Measurements from ENCODE around the gene GEN1. TPM values are rescaled to one million over a fixed set of nuclear protein-coding genes. Genes with fewer than 3 reads are reported as not detected.

GEN1 gene
- total and polyA plus RNA-seq, 2 of the 13 experiments (the other 11 are each of a cell fraction or from before 2014, with no cell fraction given), result 9.9 to 27.1 TPM

DNA sequence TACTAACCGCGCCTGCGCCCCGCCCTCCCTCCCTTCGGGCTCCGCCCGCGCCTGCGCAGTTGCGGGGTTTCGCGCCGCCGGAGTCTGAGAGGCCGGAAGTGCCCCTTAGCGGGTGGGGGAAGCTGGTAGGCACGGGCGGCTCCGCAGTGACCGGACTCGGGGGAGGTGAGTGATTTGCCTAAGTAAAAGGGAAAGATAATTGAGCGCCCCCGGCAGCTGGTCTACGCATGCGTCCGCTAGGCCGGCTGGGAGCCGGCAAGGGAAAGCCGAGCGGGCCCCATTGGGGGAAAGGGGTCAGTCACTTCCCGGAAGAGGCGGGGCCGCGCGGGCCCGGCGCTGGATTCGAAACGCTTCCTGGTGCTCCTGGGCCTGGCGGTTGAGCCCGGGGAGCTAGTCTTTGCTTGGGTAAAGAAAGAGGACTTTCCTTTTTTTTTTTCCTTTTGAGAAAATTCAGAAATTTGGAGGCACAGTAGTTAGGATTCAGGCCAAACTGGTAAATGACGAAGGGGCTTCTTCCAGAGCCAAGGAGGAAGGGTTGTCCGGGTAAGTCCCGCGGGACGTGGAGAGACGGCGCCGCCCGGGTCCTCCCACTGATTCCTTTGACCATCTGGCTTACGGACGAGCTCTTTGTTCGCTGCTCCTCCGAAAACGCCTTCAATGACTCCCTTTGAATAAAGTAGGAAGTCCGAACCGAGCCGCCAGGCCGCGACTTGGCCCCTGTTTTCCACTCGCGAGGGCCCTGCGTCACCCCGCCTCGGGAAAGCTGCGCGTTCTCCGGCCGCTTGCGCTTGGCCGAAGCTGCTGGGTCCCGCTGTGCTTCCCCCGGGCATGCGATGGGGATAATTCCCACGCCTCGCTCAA, at the start of gene GEN1, which contains the start of gene SMC6 (continued):
- peak; percentile 89 for TF ChIP-seq ELF3 (CRISPR knock-in tag; IDR thresholded peaks at IDR 0.05)
- TF ChIP-seq ZEB1 (IDR thresholded peaks at IDR 0.05; ENCODE audit: insufficient replicate concordance, low read depth), result no peak
- TF ChIP-seq, protein P1, sequence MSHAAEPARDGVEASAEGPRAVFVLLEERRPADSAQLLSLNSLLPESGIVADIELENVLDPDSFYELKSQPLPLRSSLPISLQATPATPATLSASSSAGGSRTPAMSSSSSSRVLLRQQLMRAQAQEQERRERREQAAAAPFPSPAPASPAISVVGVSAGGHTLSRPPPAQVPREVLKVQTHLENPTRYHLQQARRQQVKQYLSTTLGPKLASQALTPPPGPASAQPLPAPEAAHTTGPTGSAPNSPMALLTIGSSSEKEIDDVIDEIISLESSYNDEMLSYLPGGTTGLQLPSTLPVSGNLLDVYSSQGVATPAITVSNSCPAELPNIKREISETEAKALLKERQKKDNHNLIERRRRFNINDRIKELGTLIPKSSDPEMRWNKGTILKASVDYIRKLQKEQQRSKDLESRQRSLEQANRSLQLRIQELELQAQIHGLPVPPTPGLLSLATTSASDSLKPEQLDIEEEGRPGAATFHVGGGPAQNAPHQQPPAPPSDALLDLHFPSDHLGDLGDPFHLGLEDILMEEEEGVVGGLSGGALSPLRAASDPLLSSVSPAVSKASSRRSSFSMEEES (CRISPR knock-in tag; IDR thresholded peaks at IDR 0.05), result peak; percentile 16; the same call in 1 of the 2 replicates
- no peak for TF ChIP-seq ZNF775 (CRISPR knock-in tag; IDR thresholded peaks at IDR 0.05; ENCODE audit: borderline replicate concordance)
- TF ChIP-seq ZNF792 (CRISPR knock-in tag; IDR thresholded peaks at IDR 0.05), result no peak; the same call in 1 of the 2 replicates
- TF ChIP-seq ZNF75D (CRISPR knock-in tag; IDR thresholded peaks at IDR 0.05; ENCODE audit: borderline replicate concordance), result no peak
- no peak for TF ChIP-seq TERF1 (CRISPR knock-in tag; IDR thresholded peaks at IDR 0.05)
- peak; percentile 10; the same call in 1 of the 2 replicates for TF ChIP-seq ZFP36L1 (CRISPR knock-in tag; IDR thresholded peaks at IDR 0.05)
- TF ChIP-seq ZNF124 (CRISPR knock-in tag; IDR thresholded peaks at IDR 0.05), result peak; percentile 25; the same call in 1 of the 2 replicates
- 0 out of 2 replicates have a peak, but pooled peaks have one; percentile 28 for TF ChIP-seq RFX5 (IDR thresholded peaks at IDR 0.05; ENCODE audit: low read depth, low read length)
- no peak for TF ChIP-seq ZNF577 (CRISPR knock-in tag; IDR thresholded peaks at IDR 0.05; ENCODE audit: borderline replicate concordance, low read depth)
- TF ChIP-seq, protein P2, sequence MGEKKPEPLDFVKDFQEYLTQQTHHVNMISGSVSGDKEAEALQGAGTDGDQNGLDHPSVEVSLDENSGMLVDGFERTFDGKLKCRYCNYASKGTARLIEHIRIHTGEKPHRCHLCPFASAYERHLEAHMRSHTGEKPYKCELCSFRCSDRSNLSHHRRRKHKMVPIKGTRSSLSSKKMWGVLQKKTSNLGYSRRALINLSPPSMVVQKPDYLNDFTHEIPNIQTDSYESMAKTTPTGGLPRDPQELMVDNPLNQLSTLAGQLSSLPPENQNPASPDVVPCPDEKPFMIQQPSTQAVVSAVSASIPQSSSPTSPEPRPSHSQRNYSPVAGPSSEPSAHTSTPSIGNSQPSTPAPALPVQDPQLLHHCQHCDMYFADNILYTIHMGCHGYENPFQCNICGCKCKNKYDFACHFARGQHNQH (CRISPR knock-in tag; IDR thresholded peaks at IDR 0.05), result peak; percentile 39; the same call in 1 of the 2 replicates
- 0 out of 2 replicates have a peak, but pooled peaks have one; percentile 15 for TF ChIP-seq ZNF780A (CRISPR knock-in tag; IDR thresholded peaks at IDR 0.05)
- TF ChIP-seq KLF16 (CRISPR knock-in tag; IDR thresholded peaks at IDR 0.05), result peak in 1 of 2 experiments; percentile 84; a peak in 1 of 4 replicates
- peak; percentile 76 for TF ChIP-seq ETV5 (CRISPR knock-in tag; IDR thresholded peaks at IDR 0.05; ENCODE audit: borderline replicate concordance)
- no peak for TF ChIP-seq JDP2 (CRISPR knock-in tag; IDR thresholded peaks at IDR 0.05; ENCODE audit: borderline replicate concordance)
- TF ChIP-seq ELF4 (CRISPR knock-in tag; IDR thresholded peaks at IDR 0.05; ENCODE audit: borderline replicate concordance), result peak; percentile 86; the same call in 1 of the 2 replicates
- peak; percentile 40; the same call in 1 of the 2 replicates for TF ChIP-seq NFYC (CRISPR knock-in tag; IDR thresholded peaks at IDR 0.05)
- TF ChIP-seq PHF21A (CRISPR knock-in tag; IDR thresholded peaks at IDR 0.05), result 0 out of 2 replicates have a peak, but pooled peaks have one; percentile 36
- peak; percentile 15 to 45; a peak in 3 of 4 replicates for TF ChIP-seq POLR2A (IDR thresholded peaks at IDR 0.05; ENCODE audit: insufficient read depth in 1 of 2, low read depth in 2 of 2, low read length in 2 of 2)
- 0 out of 2 replicates have a peak, but pooled peaks have one; percentile 14 for TF ChIP-seq GMEB1 (CRISPR knock-in tag; IDR thresholded peaks at IDR 0.05; ENCODE audit: borderline replicate concordance)
- TF ChIP-seq, protein P3, sequence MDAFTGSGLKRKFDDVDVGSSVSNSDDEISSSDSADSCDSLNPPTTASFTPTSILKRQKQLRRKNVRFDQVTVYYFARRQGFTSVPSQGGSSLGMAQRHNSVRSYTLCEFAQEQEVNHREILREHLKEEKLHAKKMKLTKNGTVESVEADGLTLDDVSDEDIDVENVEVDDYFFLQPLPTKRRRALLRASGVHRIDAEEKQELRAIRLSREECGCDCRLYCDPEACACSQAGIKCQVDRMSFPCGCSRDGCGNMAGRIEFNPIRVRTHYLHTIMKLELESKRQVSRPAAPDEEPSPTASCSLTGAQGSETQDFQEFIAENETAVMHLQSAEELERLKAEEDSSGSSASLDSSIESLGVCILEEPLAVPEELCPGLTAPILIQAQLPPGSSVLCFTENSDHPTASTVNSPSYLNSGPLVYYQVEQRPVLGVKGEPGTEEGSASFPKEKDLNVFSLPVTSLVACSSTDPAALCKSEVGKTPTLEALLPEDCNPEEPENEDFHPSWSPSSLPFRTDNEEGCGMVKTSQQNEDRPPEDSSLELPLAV (CRISPR knock-in tag; conservative IDR thresholded peaks at IDR 0.05; ENCODE audit: low read depth), result peak; percentile 13; the same call in 1 of the 2 replicates

All from HepG2 (cell line).